GM10266 (cell line): Measurements from ENCODE around the gene CDK19.

Source experiments
- DNase-seq: peaks from one replicate; pipeline ENCODE4 v3.0.0; 2012; ENCODE audit errors: extremely low spot score
- TF ChIP-seq, protein P1 (sequence below): IDR thresholded peaks from 2 replicates; pipeline ENCODE4 v1.5.1; 2012; ENCODE audit warnings: mild to moderate bottlenecking, low read depth; ENCODE audit not compliant: control insufficient read depth, insufficient read depth; ENCODE audit errors: missing control alignments

The CDK19 gene

DNA sequence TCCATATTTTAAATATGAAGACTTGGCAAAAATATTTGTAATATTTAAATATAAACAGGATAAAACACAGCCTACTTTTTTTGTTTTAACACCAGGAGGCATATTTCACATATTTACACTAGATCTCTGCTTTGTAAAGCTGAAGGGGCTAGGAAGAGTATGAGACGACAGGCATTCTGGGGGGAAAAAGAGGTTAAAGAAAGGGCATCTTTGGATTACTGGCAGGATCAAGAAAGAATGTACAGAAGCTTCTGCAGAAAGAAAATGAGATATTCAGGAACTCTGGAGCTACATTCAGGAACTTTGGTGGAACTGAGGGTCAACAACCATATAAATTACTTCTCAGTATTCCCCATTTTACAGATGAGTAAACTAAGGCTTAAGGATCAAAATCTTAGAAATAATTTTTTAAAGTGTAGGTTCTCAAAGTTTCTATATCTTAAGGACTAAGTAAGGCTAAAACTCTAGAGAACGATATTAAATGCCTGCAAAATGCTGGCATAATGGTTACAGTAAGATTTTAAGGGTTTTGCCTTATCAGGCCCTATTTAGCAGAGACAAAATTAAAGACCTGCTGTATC is 156.5 kb downstream of the CDK19 start:
- no peak for DNase-seq
- TF ChIP-seq, protein P1, sequence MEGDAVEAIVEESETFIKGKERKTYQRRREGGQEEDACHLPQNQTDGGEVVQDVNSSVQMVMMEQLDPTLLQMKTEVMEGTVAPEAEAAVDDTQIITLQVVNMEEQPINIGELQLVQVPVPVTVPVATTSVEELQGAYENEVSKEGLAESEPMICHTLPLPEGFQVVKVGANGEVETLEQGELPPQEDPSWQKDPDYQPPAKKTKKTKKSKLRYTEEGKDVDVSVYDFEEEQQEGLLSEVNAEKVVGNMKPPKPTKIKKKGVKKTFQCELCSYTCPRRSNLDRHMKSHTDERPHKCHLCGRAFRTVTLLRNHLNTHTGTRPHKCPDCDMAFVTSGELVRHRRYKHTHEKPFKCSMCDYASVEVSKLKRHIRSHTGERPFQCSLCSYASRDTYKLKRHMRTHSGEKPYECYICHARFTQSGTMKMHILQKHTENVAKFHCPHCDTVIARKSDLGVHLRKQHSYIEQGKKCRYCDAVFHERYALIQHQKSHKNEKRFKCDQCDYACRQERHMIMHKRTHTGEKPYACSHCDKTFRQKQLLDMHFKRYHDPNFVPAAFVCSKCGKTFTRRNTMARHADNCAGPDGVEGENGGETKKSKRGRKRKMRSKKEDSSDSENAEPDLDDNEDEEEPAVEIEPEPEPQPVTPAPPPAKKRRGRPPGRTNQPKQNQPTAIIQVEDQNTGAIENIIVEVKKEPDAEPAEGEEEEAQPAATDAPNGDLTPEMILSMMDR = no peak

DNA sequence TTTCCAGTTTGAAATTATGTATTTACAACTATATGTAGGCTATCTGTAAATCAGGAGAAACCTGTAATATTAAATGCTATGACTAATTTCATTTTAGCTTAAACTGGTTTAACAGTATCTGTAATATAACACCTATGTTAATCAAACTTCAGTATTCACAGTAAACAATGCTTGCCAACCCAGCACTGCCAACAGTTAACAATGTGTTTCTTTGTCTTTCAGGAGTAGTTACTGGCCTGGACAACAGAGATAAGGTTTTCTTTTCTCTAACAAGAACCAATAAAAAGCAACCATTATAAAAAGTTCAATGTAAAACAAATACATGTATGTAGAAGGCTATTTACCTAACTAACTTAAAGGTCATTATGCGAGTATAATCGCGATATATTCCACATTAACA is 158.8 kb downstream of the CDK19 start:
- TF ChIP-seq, protein P1 = no peak
- no peak for DNase-seq

DNA sequence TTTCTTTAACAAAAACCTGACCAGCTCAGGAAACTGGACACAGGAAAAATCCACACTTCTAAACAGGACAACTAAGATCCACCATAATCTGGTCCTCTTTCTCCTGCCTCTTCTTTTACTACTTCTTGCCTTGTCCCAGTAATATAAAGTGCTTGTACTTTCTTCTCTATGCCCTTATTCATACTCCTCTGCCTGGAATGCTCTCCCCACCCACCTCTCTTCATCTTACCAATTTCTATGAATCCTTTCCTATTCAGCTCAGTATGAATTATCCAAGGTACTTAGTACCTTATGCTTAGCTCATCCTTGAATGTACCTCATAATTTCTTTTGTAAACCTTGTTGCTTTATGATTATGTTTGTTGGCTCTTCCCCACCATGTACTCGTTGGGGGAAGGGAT is 159.4 kb downstream of the CDK19 start:
- TF ChIP-seq, protein P1 = no peak
- no peak for DNase-seq

DNA sequence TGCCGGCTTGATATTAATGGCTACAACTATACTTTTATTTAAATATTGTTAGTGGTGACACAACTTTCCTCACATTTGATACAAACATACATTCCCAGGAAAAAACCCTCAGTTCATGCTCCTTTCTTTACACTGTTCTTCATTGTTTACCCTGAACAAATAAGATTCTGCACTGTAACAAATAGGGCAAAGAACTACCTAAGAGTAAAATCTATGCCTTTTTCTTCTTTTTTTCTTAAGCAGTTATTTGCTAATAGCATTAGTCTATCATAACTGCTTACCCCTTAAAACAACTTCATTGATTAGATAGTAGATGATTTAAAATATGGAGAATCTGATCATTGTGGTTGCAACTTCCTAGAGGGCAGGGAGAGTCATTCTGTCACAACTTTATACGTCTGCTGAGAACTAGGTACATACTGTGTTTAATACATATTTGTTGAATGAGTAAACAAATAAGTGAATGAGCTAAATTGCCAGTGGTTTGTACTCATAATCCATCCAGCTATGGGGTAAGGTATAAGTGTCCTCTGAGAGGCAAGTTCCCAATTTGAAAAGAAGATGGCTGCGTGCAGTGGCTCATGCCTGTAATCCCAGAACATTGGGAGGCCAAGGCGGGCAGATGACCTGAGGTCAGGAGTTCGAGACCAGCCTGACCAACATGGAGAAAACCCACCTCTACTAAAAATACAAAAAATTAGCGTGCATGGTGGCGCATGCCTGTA is 161.0 kb downstream of the CDK19 start:
- TF ChIP-seq, protein P1 = no peak
- no peak for DNase-seq

DNA sequence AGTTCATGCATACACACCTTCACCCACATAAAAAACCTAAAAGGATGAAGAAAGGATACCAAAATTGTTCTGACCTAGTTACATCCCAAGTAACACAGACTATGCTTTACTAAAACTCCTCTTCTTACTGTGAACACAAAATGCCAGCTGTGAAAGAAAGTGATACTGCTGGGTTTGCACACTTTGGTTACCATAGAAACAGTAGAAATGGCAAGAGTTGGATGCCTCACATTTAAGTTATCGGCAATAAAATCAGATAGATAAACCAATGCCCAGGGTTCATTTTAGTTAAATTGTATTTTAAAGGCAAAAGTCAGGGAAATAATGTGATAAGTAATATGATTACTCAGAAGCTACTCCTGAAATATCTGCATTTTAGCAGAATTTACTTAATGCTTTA is 161.9 kb downstream of the CDK19 start:
- no peak for DNase-seq
- TF ChIP-seq, protein P1 = no peak

DNA sequence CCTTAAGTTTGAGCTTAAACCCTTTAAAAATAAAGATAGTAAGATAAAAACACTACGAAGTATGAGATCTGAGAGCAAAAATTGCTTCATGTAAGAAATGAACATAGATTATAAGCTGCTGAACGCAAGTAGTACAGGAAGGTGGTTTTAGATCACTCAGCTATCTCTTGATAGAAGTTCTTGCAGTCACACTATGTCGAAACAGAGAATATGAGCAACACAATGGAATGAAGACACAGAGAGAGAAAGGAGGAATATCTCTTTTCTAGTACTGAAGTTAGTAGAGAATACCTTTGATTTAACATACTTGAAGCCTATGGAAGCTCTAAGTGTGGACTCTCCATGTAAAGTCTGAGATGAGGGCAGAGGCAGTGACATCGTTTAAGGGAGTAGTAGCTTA is 162.7 kb downstream of the CDK19 start:
- no peak for DNase-seq
- TF ChIP-seq, protein P1 = no peak

DNA sequence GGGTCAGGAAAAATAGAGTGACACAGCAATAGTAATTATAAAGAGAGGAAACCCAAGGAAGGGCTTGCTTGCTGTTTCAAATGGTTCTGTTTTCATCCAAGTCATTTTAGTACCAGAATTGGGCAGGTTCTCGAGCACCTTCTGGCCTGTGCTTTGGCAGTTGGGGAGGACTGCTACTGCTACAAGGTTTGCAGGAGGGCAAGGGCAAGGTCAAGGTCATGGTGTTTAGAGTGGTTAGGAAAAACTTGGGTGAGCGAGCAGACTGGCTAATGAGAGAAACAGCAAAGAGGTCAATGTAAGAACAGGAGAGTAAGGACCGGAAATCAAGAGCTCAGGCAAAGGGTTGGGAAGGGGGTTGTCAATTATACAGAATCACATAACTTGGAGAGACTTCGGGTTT is 164.5 kb downstream of the CDK19 start:
- DNase-seq = no peak
- TF ChIP-seq, protein P1 = no peak
